Pancreas (tissue), 10 donors: Measurements from ENCODE around the gene SKOR1. TPM values are rescaled to one million over a fixed set of nuclear protein-coding genes. Genes with fewer than 3 reads are reported as not detected.

Source experiments
- ATAC-seq, 4 donors: fragments of 200-7000 bp; cut with Tn5 transposase; one replicate each; pipeline versions ENCODE4 v1.8.0 to v1.9.1; 2020; ENCODE audit warnings: mild to moderate bottlenecking in 4 of 4, moderate library complexity in 4 of 4
- DNase-seq, 6 donors: peaks; one replicate each; pipeline ENCODE4 v3.0.0-alpha.2; 2020
- FAIRE-seq: peaks from 2 replicates; lab custom pipeline; 2012; peaks lifted over from hg19 to GRCh38; lab: Jason Lieb, UNC
- H3K27ac ChIP-seq, 4 donors: fragments of 200-600 bp; sonication (generic); 1 replicate in 3 of 4; 2 replicates in 1 of 4; pipeline versions ENCODE4 v1.5.0 to v1.8.0; 2020
- H3K27me3 ChIP-seq, 4 donors: fragments of 200-600 bp; one replicate each; pipeline ENCODE4 v1.8.0; 2021
- H3K36me3 ChIP-seq, 3 donors: fragments of 200-600 bp; sonication (generic) in 1 of 3; one replicate each; pipeline versions ENCODE4 v1.5.0 to v1.8.0; 2020 to 2021
- H3K4me1 ChIP-seq, 3 donors: fragments of 200-600 bp; one replicate each; pipeline ENCODE4 v1.8.0; 2021
- H3K4me3 ChIP-seq, 4 donors: fragments of 200-600 bp; sonication (generic) in 2 of 4; one replicate each; pipeline versions ENCODE4 v1.5.0 to v1.8.0; 2020 to 2021
- H3K9me3 ChIP-seq, 4 donors: fragments of 200-600 bp; one replicate each; pipeline ENCODE4 v1.8.0; 2021
- CTCF ChIP-seq, 4 donors: fragments of 200-600 bp; sonication (generic) in 3 of 4; IDR thresholded peaks; one replicate each; pipeline versions ENCODE4 v1.5.0 to v1.8.0; 2021; ENCODE audit warnings: antibody characterized with exemption in 4 of 4
- WGBS, 2 donors: extraction: QIAGEN DNeasy Blood & Tissue Kit; methylation state at CpG; one replicate each; pipeline ENCODE4 v1.1.7; 2013; 5-methylcytosine and 5-hydroxymethylcytosine counted together
- intact Hi-C, 3 donors: fragments of 100-400 bp; cut with DNase I; formaldehyde crosslinking; loops; one replicate each; pipeline versions ENCODE4 v1.11.1 to v1.14.2; 2022
- polyA plus RNA-seq, 2 donors: library from polyadenylated mRNA; stranded (reverse); fragments of 200-250 nt; gene quantifications; one replicate each; pipeline ENCODE4 v1.2.3, GENCODE V29; 2013
- total RNA-seq, 6 donors: library from RNA; stranded (reverse); fragmentation: NEBNext Ultra II Directional in 4 of 6; extraction: Animal tissue kit (Norgen Biotek cat#: 25700) in 4 of 6; gene quantifications; one replicate each; pipeline versions ENCODE4 v1.2.1 to v1.2.4, GENCODE V29; 2021 to 2023
- donor health status: healthy with polysubstance abuse.
- donor health status: DM: no; HTN: no; CAD: no; lungs with moderate emphysema.
- donor health status: DM: no; HTN: no; CAD: no.
- donor health status: control.
- donor health status: control.
- donor health status: Bipolar disorder and iron deficiency.
- donor health status: DM: yes; HTN: yes; CAD: no.
- donor health status: DM: no; HTN: no; CAD: no.
- donor health status: DM: no; HTN: no; CAD: no.
- donor health status: DM: yes; HTN: yes; CAD: no.

SKOR1 gene
- total and polyA plus RNA-seq, 8 donors: 0.09 to 0.54 (median 0.36) TPM

- DNase-seq (no peak), FAIRE-seq (no peak), ATAC-seq (no peak)
- Histone ChIP-seq H3K27ac (no peak overlapping the region), H3K9me3 (no peaks in the 10 kb centered on the region), H3K4me3 (no peak overlapping the region), H3K27me3 (no peaks in the 10 kb centered on the region), H3K4me1 (no peaks in the 10 kb centered on the region), H3K36me3 (no peaks in the 10 kb centered on the region)
- no peak for TF ChIP-seq CTCF (IDR thresholded peaks at IDR 0.05)
- intact Hi-C loops: no loop called here
- 91 to 95% methylated on average over 5 of the region's 5 CpGs for WGBS, 2 donors
Observed at GRCh38 chr15:67809441-67809840, 15.9 kb upstream of the SKOR1 start.

- WGBS, 2 donors: 85 to 94% methylated on average over 6 of the region's 6 CpGs
- H3K4me1 ChIP-seq: no peaks in the 10 kb centered on the region
Observed at GRCh38 chr15:67809866-67810265, 15.4 kb upstream of the SKOR1 start.

GRCh38 chr15:67812241-67812644 is 13.1 kb upstream of the SKOR1 start:
- WGBS, 2 donors: 78 to 86% methylated on average over 11 of the region's 11 CpGs
- no peaks in the 10 kb centered on the region for H3K27me3 ChIP-seq
- ATAC-seq (no peak), FAIRE-seq (no peak), DNase-seq (peak in 1 of 6 donors; percentile 32)
- no peaks in the 10 kb centered on the region for H3K4me1 ChIP-seq
- no peaks in the 10 kb centered on the region for H3K9me3 ChIP-seq
- H3K27ac ChIP-seq: no peak overlapping the region
- no peak overlapping the region for H3K4me3 ChIP-seq
- TF ChIP-seq CTCF (IDR thresholded peaks at IDR 0.05): no peak
- intact Hi-C loops: no loop called here
- no peaks in the 10 kb centered on the region for H3K36me3 ChIP-seq

More at GRCh38 chr15:67809866-67810265, 15.4 kb upstream of the SKOR1 start:
- Histone ChIP-seq H3K27me3 (no peaks in the 10 kb centered on the region), H3K27ac (no peak overlapping the region), H3K9me3 (no peaks in the 10 kb centered on the region), H3K4me3 (no peak overlapping the region), H3K36me3 (no peaks in the 10 kb centered on the region)
- no peak for FAIRE-seq
- no peak for DNase-seq
- TF ChIP-seq CTCF (IDR thresholded peaks at IDR 0.05): no peak
- ATAC-seq: no peak
- intact Hi-C loops: no loop called here

- Histone ChIP-seq H3K27me3 (no peaks in the 10 kb centered on the region), H3K4me1 (no peaks in the 10 kb centered on the region), H3K27ac (no peak overlapping the region), H3K4me3 (no peak overlapping the region), H3K36me3 (no peaks in the 10 kb centered on the region), H3K9me3 (no peaks in the 10 kb centered on the region)
- ATAC-seq (no peak), DNase-seq (peak in 1 of 6 donors; percentile 4), FAIRE-seq (no peak)
- 91% methylated on average over 3 of the region's 3 CpGs for WGBS, 2 donors
- intact Hi-C loops: no loop called here
- TF ChIP-seq CTCF (IDR thresholded peaks at IDR 0.05): no peak
Observed at GRCh38 chr15:67813104-67813634, 12.1 kb upstream of the SKOR1 start.

GRCh38 chr15:67815036-67815592 is 10.2 kb upstream of the SKOR1 start:
- no peak for ATAC-seq
- intact Hi-C loops: no loop called here
- H3K36me3 ChIP-seq: no peaks in the 10 kb centered on the region
- no peak for FAIRE-seq
- no peak for TF ChIP-seq CTCF (IDR thresholded peaks at IDR 0.05)
- no peaks in the 10 kb centered on the region for H3K4me1 ChIP-seq
- H3K27ac ChIP-seq: no peak overlapping the region
- H3K4me3 ChIP-seq: no peak overlapping the region
- H3K9me3 ChIP-seq: no peaks in the 10 kb centered on the region
- 75 to 97% methylated on average over 4 to 5 of the region's 5 CpGs for WGBS, 2 donors
- peak in 1 of 6 donors; percentile 11 for DNase-seq
- peaks cover 0 to 14% (median 4%) of the 10 kb centered on the region in 4 donors for H3K27me3 ChIP-seq
